Mesendoderm (in vitro differentiated cells): ENCODE results near the gene NSRP1.

Source experiments
- DNase-seq: peaks from one replicate; pipeline ENCODE4 v3.0.0; 2013
- H2AK5ac ChIP-seq: 2 replicates; pipeline ENCODE4 v1.6.1; 2013; ENCODE audit warnings: low read length, inconsistent platforms
- H2BK120ac ChIP-seq: 2 replicates; pipeline ENCODE4 v1.6.1; 2013; ENCODE audit warnings: low read depth, mild to moderate bottlenecking, low read length, moderate library complexity, mixed read lengths
- H2BK15ac ChIP-seq: replicated peaks from 2 replicates; pipeline ENCODE4 v1.6.1; 2013; ENCODE audit warnings: low read depth, mild to moderate bottlenecking, moderate library complexity
- H2BK5ac ChIP-seq: 2 replicates; pipeline ENCODE4 v1.6.1; 2013; ENCODE audit warnings: low read length, inconsistent platforms
- H3K18ac ChIP-seq: 2 replicates; pipeline ENCODE4 v1.6.1; 2013; ENCODE audit warnings: mild to moderate bottlenecking, low read length, mixed read lengths
- H3K23ac ChIP-seq: one replicate; pipeline ENCODE4 v1.6.1; 2013; ENCODE audit warnings: low read length
- H3K27ac ChIP-seq: 2 replicates; pipeline ENCODE4 v1.5.1; 2013; ENCODE audit warnings: low read depth, mild to moderate bottlenecking, inconsistent platforms, low read length, moderate library complexity
- H3K27me3 ChIP-seq: 2 replicates; pipeline ENCODE4 v1.6.1; 2013; ENCODE audit warnings: low read length, control low read depth, mild to moderate bottlenecking, inconsistent platforms; ENCODE audit not compliant: insufficient read depth, poor library complexity
- H3K36me3 ChIP-seq: 2 replicates; pipeline ENCODE4 v1.6.1; 2013; ENCODE audit warnings: low read length, inconsistent platforms; ENCODE audit not compliant: control insufficient read depth, insufficient read depth
- H3K4ac ChIP-seq: one replicate; pipeline ENCODE4 v1.6.1; 2013; ENCODE audit warnings: low read depth, mild to moderate bottlenecking, low read length, moderate library complexity
- H3K4me1 ChIP-seq: 2 replicates; pipeline ENCODE4 v1.6.1; 2013; ENCODE audit warnings: low read depth, low read length, inconsistent platforms; ENCODE audit not compliant: control insufficient read depth
- H3K4me2 ChIP-seq: 2 replicates; pipeline ENCODE4 v1.6.1; 2013; ENCODE audit warnings: low read length
- H3K4me3 ChIP-seq: 2 replicates; pipeline ENCODE4 v1.5.1; 2013; ENCODE audit warnings: mild to moderate bottlenecking, low read length
- H3K56ac ChIP-seq: one replicate; pipeline ENCODE4 v1.6.1; 2013; ENCODE audit warnings: low read length
- H3K79me1 ChIP-seq: 2 replicates; pipeline ENCODE4 v1.6.1; 2013; ENCODE audit warnings: low read length, inconsistent platforms
- H3K79me2 ChIP-seq: 2 replicates; pipeline ENCODE4 v1.6.1; 2013; ENCODE audit warnings: mild to moderate bottlenecking, low read length; ENCODE audit not compliant: control insufficient read depth, insufficient read depth
- H3K9ac ChIP-seq: 2 replicates; pipeline ENCODE4 v1.6.1; 2013; ENCODE audit warnings: low read length, inconsistent platforms
- H4K5ac ChIP-seq: one replicate; pipeline ENCODE4 v1.6.1; 2013; ENCODE audit warnings: low read length
- H4K8ac ChIP-seq: one replicate; pipeline ENCODE4 v1.6.1; 2013; ENCODE audit warnings: low read depth, mild to moderate bottlenecking, control low read depth, low read length, moderate library complexity
- WGBS: extraction: QIAGEN DNeasy Blood & Tissue Kit; methylation state at CpG from one replicate; pipeline ENCODE4 v1.1.7; 2013; ENCODE audit warnings: low lambda C conversion rate, missing lambda C conversion rate; ENCODE audit not compliant: insufficient coverage; ENCODE audit errors: extremely low coverage; 5-methylcytosine and 5-hydroxymethylcytosine counted together

NSRP1 gene

GRCh38 chr17:30148376-30148775 is 31.8 kb downstream of the NSRP1 start:
- H2AK5ac ChIP-seq, result no peak overlapping the region
- no peak overlapping the region for H3K4ac ChIP-seq
- no CpG with 5 or more reads among the region's 1 CpG for WGBS
- H2BK120ac ChIP-seq, result no peak overlapping the region
- H3K79me2 ChIP-seq, result peaks cover 4% of the 10 kb centered on the region
- H3K23ac ChIP-seq, result no peak overlapping the region
- no peak overlapping the region for H3K18ac ChIP-seq
- peak; percentile 7 for DNase-seq
- H4K5ac ChIP-seq, result no peak overlapping the region
- no peak overlapping the region for H2BK5ac ChIP-seq
- H3K4me1 ChIP-seq, result no peaks in the 10 kb centered on the region
- peaks cover 4% of the 10 kb centered on the region for H3K79me1 ChIP-seq
- H4K8ac ChIP-seq, result no peak overlapping the region
- H3K4me3 ChIP-seq, result no peak overlapping the region
- H3K27me3 ChIP-seq, result no peaks in the 10 kb centered on the region
- H3K4me2 ChIP-seq, result no peak overlapping the region
- H3K56ac ChIP-seq, result no peak overlapping the region
- no peak overlapping the region for H2BK15ac ChIP-seq
- H3K9ac ChIP-seq, result no peak overlapping the region
- no peak overlapping the region for H3K27ac ChIP-seq
- H3K36me3 ChIP-seq, result no peaks in the 10 kb centered on the region

- H3K27me3 ChIP-seq, result no peaks in the 10 kb centered on the region
- H3K36me3 ChIP-seq, result no peaks in the 10 kb centered on the region
- no peak overlapping the region for H3K4me3 ChIP-seq
- H3K4me1 ChIP-seq, result no peaks in the 10 kb centered on the region
- no peak overlapping the region for H2BK5ac ChIP-seq
- H3K4ac ChIP-seq, result no peak overlapping the region
- H3K79me1 ChIP-seq, result peaks cover 2% of the 10 kb centered on the region
- peaks cover 2% of the 10 kb centered on the region for H3K79me2 ChIP-seq
- H3K27ac ChIP-seq, result no peak overlapping the region
- no peak overlapping the region for H2BK15ac ChIP-seq
- no peak overlapping the region for H4K8ac ChIP-seq
- no peak overlapping the region for H3K4me2 ChIP-seq
- H3K18ac ChIP-seq, result no peak overlapping the region
- no peak overlapping the region for H3K56ac ChIP-seq
- no peak overlapping the region for H2BK120ac ChIP-seq
- H2AK5ac ChIP-seq, result no peak overlapping the region
- no peak for DNase-seq
- H4K5ac ChIP-seq, result no peak overlapping the region
- H3K9ac ChIP-seq, result no peak overlapping the region
- no peak overlapping the region for H3K23ac ChIP-seq
- no CpG with 5 or more reads among the region's 4 CpGs for WGBS
These were observed 34.9 kb downstream of the NSRP1 start for GRCh38 chr17:30151471-30151870.

GRCh38 chr17:30153463-30153862 is 36.8 kb downstream of the NSRP1 start:
- H3K36me3 ChIP-seq, result no peaks in the 10 kb centered on the region
- H2BK15ac ChIP-seq, result no peak overlapping the region
- no peak overlapping the region for H3K9ac ChIP-seq
- no peak overlapping the region for H4K5ac ChIP-seq
- H3K27me3 ChIP-seq, result no peaks in the 10 kb centered on the region
- H3K79me1 ChIP-seq, result peaks cover under 1% of the 10 kb centered on the region
- H2BK120ac ChIP-seq, result no peak overlapping the region
- H3K4me2 ChIP-seq, result no peak overlapping the region
- no peak overlapping the region for H2BK5ac ChIP-seq
- no peak overlapping the region for H3K23ac ChIP-seq
- H3K27ac ChIP-seq, result no peak overlapping the region
- no peak overlapping the region for H3K56ac ChIP-seq
- H3K18ac ChIP-seq, result no peak overlapping the region
- no peak overlapping the region for H4K8ac ChIP-seq
- DNase-seq, result no peak
- no peaks in the 10 kb centered on the region for H3K4me1 ChIP-seq
- peaks cover 1% of the 10 kb centered on the region for H3K79me2 ChIP-seq
- no peak overlapping the region for H2AK5ac ChIP-seq
- no peak overlapping the region for H3K4me3 ChIP-seq
- no peak overlapping the region for H3K4ac ChIP-seq

- H2BK15ac ChIP-seq, result no peak overlapping the region
- no peak overlapping the region for H3K56ac ChIP-seq
- no peaks in the 10 kb centered on the region for H3K27me3 ChIP-seq
- no peaks in the 10 kb centered on the region for H3K36me3 ChIP-seq
- no peak overlapping the region for H2BK5ac ChIP-seq
- H3K23ac ChIP-seq, result no peak overlapping the region
- H4K5ac ChIP-seq, result no peak overlapping the region
- no peak overlapping the region for H3K9ac ChIP-seq
- no peaks in the 10 kb centered on the region for H3K79me1 ChIP-seq
- H3K4me3 ChIP-seq, result no peak overlapping the region
- no peak overlapping the region for H3K4me2 ChIP-seq
- H4K8ac ChIP-seq, result no peak overlapping the region
- H3K18ac ChIP-seq, result no peak overlapping the region
- peaks cover 2% of the 10 kb centered on the region for H3K79me2 ChIP-seq
- no peak overlapping the region for H3K27ac ChIP-seq
- WGBS, result no CpG with 5 or more reads among the region's 2 CpGs
- no peak overlapping the region for H2AK5ac ChIP-seq
- H3K4ac ChIP-seq, result no peak overlapping the region
- no peaks in the 10 kb centered on the region for H3K4me1 ChIP-seq
- DNase-seq, result no peak
- no peak overlapping the region for H2BK120ac ChIP-seq
These were observed 38.8 kb downstream of the NSRP1 start for GRCh38 chr17:30155389-30155788.

- Histone ChIP-seq H3K23ac (no peak overlapping the region), H3K4me2 (no peak overlapping the region), H3K4me3 (no peak overlapping the region), H2BK120ac (no peak overlapping the region), H3K18ac (no peak overlapping the region), H3K9ac (no peak overlapping the region), H2BK15ac (no peak overlapping the region), H4K5ac (no peak overlapping the region), H3K4me1 (no peaks in the 10 kb centered on the region), H3K56ac (no peak overlapping the region), H3K27ac (no peak overlapping the region), H3K4ac (no peak overlapping the region), H3K79me2 (peaks cover 2% of the 10 kb centered on the region), H2BK5ac (no peak overlapping the region), H2AK5ac (no peak overlapping the region), H3K79me1 (no peaks in the 10 kb centered on the region), H4K8ac (no peak overlapping the region), H3K36me3 (no peaks in the 10 kb centered on the region), H3K27me3 (no peaks in the 10 kb centered on the region)
- WGBS, result no CpG with 5 or more reads among the region's 3 CpGs
- no peak for DNase-seq
These were observed 42.4 kb downstream of the NSRP1 start for GRCh38 chr17:30158896-30159625.
